ENCODE results near the gene TAAR5.
"Not testable (repeated sequence)": the region's sequence is repeated elsewhere in the genome, so short reads cannot be mapped to it uniquely, and the experiment has no call there.

TAAR5 gene

GRCh38 chr6:132570221-132570777 is 19.2 kb downstream of the TAAR5 start, which contains the start of gene TAAR6:
TAAR6 (plus strand) TSS chr6:132570322; CDS start chr6:132570322, 0 bp downstream.
- DNase-seq (ENCODE audit: low read depth, low spot score) = no peak

- no peak for DNase-seq (ENCODE audit: low read depth, low spot score)
These were observed 20.4 kb downstream of the TAAR5 start for GRCh38 chr6:132569170-132569569.

- no peak for DNase-seq (ENCODE audit: low read depth, low spot score)
These were observed 20.9 kb downstream of the TAAR5 start for GRCh38 chr6:132568611-132569010.

- no peak for DNase-seq (ENCODE audit: low read depth, low spot score)
These were observed 22.0 kb downstream of the TAAR5 start for GRCh38 chr6:132567566-132567965.

GRCh38 chr6:132566404-132566803 is 23.1 kb downstream of the TAAR5 start:
- no peak for DNase-seq (ENCODE audit: low read depth, low spot score)

GRCh38 chr6:132560087-132560486 is 29.5 kb downstream of the TAAR5 start:
- not testable (repeated sequence) for DNase-seq (ENCODE audit: low read depth, low spot score)

- no peak for DNase-seq (ENCODE audit: low read depth, low spot score)
These were observed 37.2 kb downstream of the TAAR5 start, which contains the start of gene TAAR8 for GRCh38 chr6:132552372-132552771. TAAR8 (plus strand) TSS chr6:132552672; CDS start chr6:132552693, 21 bp downstream.

GRCh38 chr6:132551214-132551613 is 38.3 kb downstream of the TAAR5 start:
- no peak for DNase-seq (ENCODE audit: low read depth, low spot score)

- DNase-seq (ENCODE audit: low read depth, low spot score) = no peak
These were observed 40.6 kb downstream of the TAAR5 start for GRCh38 chr6:132548746-132549463.

- DNase-seq (ENCODE audit: low read depth, low spot score) = no peak
These were observed 44.7 kb downstream of the TAAR5 start for GRCh38 chr6:132544826-132545225.

Data from smooth muscle cell of the brain vasculature (primary cell).